Measurements from ENCODE around the gene GM2A. TPM values are rescaled to one million over a fixed set of nuclear protein-coding genes. Genes with fewer than 3 reads are reported as not detected.

Gene GM2A
- total and polyA plus RNA-seq, 2 of the 8 experiments (the other 6 are each of a cell fraction or from before 2014, with no cell fraction given), result 18.5 to 32.2 TPM

- CTCF ChIA-PET (ENCODE audit: partially characterized antibody), result interaction anchor here (0.7 to 4.8 kb wide), 43 partner anchors 8 to 426 kb away, joined by 3 to 45 read pairs (median 4); partner anchors contain the start of genes CCDC69, GM2A and SLC36A3
- Histone ChIP-seq H3K27me3 (replicated peaks in 1 of 4; ENCODE audit: control insufficient read depth in 3 of 4, extremely low read depth in 1 of 4, insufficient read depth in 3 of 4, low read length in 3 of 4) (no peaks in the 10 kb centered on the region), H3K9ac (replicated peaks in 1 of 4; ENCODE audit: extremely low read depth in 1 of 4, low read depth in 3 of 4, low read length in 3 of 4) (no peak overlapping the region), H4K91ac (replicated peaks; ENCODE audit: insufficient read length, low read length) (no peak overlapping the region), H3K27ac (ENCODE audit: low read depth, low read length) (no peak overlapping the region), H3K23me2 (ENCODE audit: low read depth, low read length) (no peaks in the 10 kb centered on the region), H3K4me3 (ENCODE audit: extremely low read depth in 1 of 4, insufficient read depth in 2 of 4, low read depth in 3 of 4, low read length in 4 of 4) (no peak overlapping the region), H2BK15ac (ENCODE audit: low read length) (no peak overlapping the region), H3K79me2 (ENCODE audit: control insufficient read depth in 1 of 2, insufficient read depth in 2 of 2, low read length in 2 of 2) (no peaks in the 10 kb centered on the region), H2BK20ac (ENCODE audit: low read length) (no peak overlapping the region), H2BK120ac (replicated peaks; ENCODE audit: low read depth, low read length) (no peak overlapping the region), H2AK5ac (ENCODE audit: low read depth, low read length) (no peak overlapping the region), H4K20me1 (replicated peaks in 1 of 2; ENCODE audit: control insufficient read depth in 1 of 2, insufficient read depth in 2 of 2, low read length in 2 of 2) (no peaks in the 10 kb centered on the region), H3K18ac (ENCODE audit: extremely low read depth, low read length) (no peak overlapping the region), H2BK5ac (ENCODE audit: low read depth, low read length) (no peak overlapping the region), H3K4me2 (ENCODE audit: insufficient read depth in 1 of 2, low read depth in 2 of 2, low read length in 2 of 2) (no peak overlapping the region), H3K4ac (replicated peaks; ENCODE audit: insufficient read length, low read depth, low read length) (no peak overlapping the region), H4K8ac (ENCODE audit: extremely low read depth, insufficient read depth, low read length) (no peak overlapping the region), H3K79me1 (ENCODE audit: low read depth, low read length) (no peaks in the 10 kb centered on the region), H3K36me3 (ENCODE audit: control insufficient read depth in 2 of 4, insufficient read depth in 4 of 4, low read length in 3 of 4) (no peaks in the 10 kb centered on the region), H3K23ac (ENCODE audit: insufficient read length) (no peak overlapping the region), H3K4me1 (replicated peaks in 1 of 4; ENCODE audit: control insufficient read depth in 3 of 4, insufficient read depth in 4 of 4, low read length in 3 of 4) (peaks cover 0 to 2% (median 0%) of the 10 kb centered on the region in 4 experiments; a peak in 2 of 7 replicates), H2AFZ (ENCODE audit: low read length) (no peak overlapping the region), H3K9me3 (ENCODE audit: insufficient read depth in 2 of 2, low read depth in 1 of 2, low read length in 1 of 2) (no peaks in the 10 kb centered on the region), H3K56ac (replicated peaks; ENCODE audit: insufficient read length, low read depth, low read length) (no peak overlapping the region), H2BK12ac (ENCODE audit: low read depth, low read length) (no peak overlapping the region), H4K5ac (ENCODE audit: insufficient read length, low read depth, low read length) (no peak overlapping the region), H3K14ac (ENCODE audit: insufficient read length) (no peak overlapping the region)
- FAIRE-seq (peak; percentile 78), DNase-seq (ENCODE audit: low read depth in 1 of 2, low spot score in 2 of 2) (peak in 1 of 2 experiments; percentile 85)
- POLR2A ChIA-PET (ENCODE audit: partially characterized antibody), result no interaction called here
- WGBS, 2 experiments (ENCODE audit: extremely low coverage in 1 of 2, insufficient coverage in 1 of 2, insufficient read length in 1 of 2, insufficient replicate concordance in 2 of 2, low coverage in 1 of 2, low lambda C conversion rate in 2 of 2, missing lambda C conversion rate in 1 of 2), result 58% methylated on average over 8 of the region's 8 CpGs; no CpG with 5 or more reads in 1 of the 2 experiments
- TF ChIP-seq TEAD4 (IDR thresholded peaks at IDR 0.05; ENCODE audit: low read depth, low read length) (peak; percentile 51; the same call in 1 of the 2 replicates), MAX (IDR thresholded peaks at IDR 0.05) (no peak), USF2 (IDR thresholded peaks at IDR 0.05; ENCODE audit: low read length) (no peak), CTCF (IDR thresholded peaks at IDR 0.05; ENCODE audit: control extremely low read depth in 1 of 3, insufficient read depth in 1 of 3, low read depth in 1 of 3, low read length in 3 of 3) (peak; percentile 81 to 90 (median 89)), CREB1 (IDR thresholded peaks at IDR 0.05) (peak; percentile 33; the same call in 1 of the 2 replicates), EZH2 (IDR thresholded peaks at IDR 0.05; ENCODE audit: low read depth, low read length, severe bottlenecking) (no peak), TBP (IDR thresholded peaks at IDR 0.05; ENCODE audit: low read depth, low read length) (no peak)
These were observed 63.1 kb downstream of the GM2A start for GRCh38 chr5:151315998-151316597.
